Measurements from ENCODE around the gene SERINC3.

DNA sequence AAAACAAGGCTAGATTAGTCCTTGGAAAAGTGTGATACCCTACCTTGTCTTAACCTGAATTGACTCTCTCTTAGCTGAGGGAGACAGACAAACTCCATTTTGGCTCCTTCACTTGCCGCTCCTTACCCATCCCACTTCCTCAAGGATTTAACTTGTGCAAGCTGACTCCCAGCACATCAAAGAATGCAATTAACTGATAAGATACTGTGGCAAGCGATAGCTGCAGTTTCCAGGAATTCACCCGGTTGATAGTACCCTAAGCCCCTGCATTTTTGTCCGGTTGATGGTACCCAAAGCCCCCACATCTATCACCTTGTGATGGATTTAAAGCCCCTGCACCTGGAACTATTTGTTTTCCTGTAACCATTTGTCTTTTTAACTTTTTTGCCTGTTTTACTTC, 1.9 kb upstream of the SERINC3 start:
- TF ChIP-seq CTCF (IDR thresholded peaks at IDR 0.05; ENCODE audit: poor library complexity, severe bottlenecking) (no peak), POLR2AphosphoS5 (IDR thresholded peaks at IDR 0.05) (no peak), TAF1 (IDR thresholded peaks at IDR 0.05; ENCODE audit: low read depth) (no peak), SMC3 (conservative IDR thresholded peaks at IDR 0.05; ENCODE audit: poor library complexity) (no peak), EP300 (conservative IDR thresholded peaks at IDR 0.05; ENCODE audit: poor library complexity, severe bottlenecking) (no peak), EZH2 (IDR thresholded peaks at IDR 0.05; ENCODE audit: borderline replicate concordance, insufficient read depth, low read length, poor library complexity, severe bottlenecking) (no peak), MXI1 (conservative IDR thresholded peaks at IDR 0.05; ENCODE audit: poor library complexity, severe bottlenecking) (no peak)

All from neural cell (in vitro differentiated cells).